OCI-LY1 (cell line): ENCODE data around the gene TGFB3.

Experiments
- H2AFZ ChIP-seq: fragments of 200-600 bp; sonication (generic), shearing (Covaris generic); 2 replicates; pipeline ENCODE4 v1.6.0; 2014; ENCODE audit warnings: antibody characterized with exemption, mild to moderate bottlenecking, low read length
- H3F3A ChIP-seq: fragments of 200-600 bp; sonication (generic), shearing (Covaris generic); 2 replicates; pipeline ENCODE4 v1.6.0; 2014; ENCODE audit warnings: mild to moderate bottlenecking, antibody characterized with exemption, low read length, moderate library complexity; ENCODE audit not compliant: insufficient read depth
- H3K27ac ChIP-seq: fragments of 200-600 bp; sonication (generic); 2 replicates; pipeline ENCODE4 v1.5.1; 2014; ENCODE audit warnings: low read length, mixed run types, mild to moderate bottlenecking, low read depth; ENCODE audit not compliant: poor library complexity, severe bottlenecking
- H3K27me3 ChIP-seq: fragments of 200-600 bp; sonication (generic); 2 replicates; pipeline ENCODE4 v1.6.0; 2014; ENCODE audit warnings: antibody characterized with exemption, mild to moderate bottlenecking, low read length, moderate library complexity; ENCODE audit not compliant: insufficient read depth
- H3K36me3 ChIP-seq: fragments of 200-600 bp; sonication (generic); 2 replicates; pipeline ENCODE4 v1.6.1; 2014; ENCODE audit warnings: mild to moderate bottlenecking, antibody characterized with exemption, low read length, moderate library complexity, mixed read lengths; ENCODE audit not compliant: insufficient read depth
- H3K4me1 ChIP-seq: fragments of 200-600 bp; sonication (generic); 2 replicates; pipeline ENCODE4 v1.5.1; 2014; ENCODE audit warnings: mild to moderate bottlenecking, low read length, moderate library complexity; ENCODE audit not compliant: insufficient read depth, severe bottlenecking
- H3K4me2 ChIP-seq: fragments of 200-600 bp; sonication (generic), shearing (Covaris generic); 2 replicates; pipeline ENCODE4 v1.6.1; 2014; ENCODE audit warnings: low read length
- H3K4me3 ChIP-seq: fragments of 200-600 bp; sonication (generic); 2 replicates; pipeline ENCODE4 v1.5.1; 2014; ENCODE audit warnings: low read length, low read depth, mild to moderate bottlenecking, mixed read lengths; ENCODE audit not compliant: poor library complexity, severe bottlenecking
- H3K79me2 ChIP-seq: fragments of 200-600 bp; shearing (Covaris generic); 2 replicates; pipeline ENCODE4 v1.6.1; 2016; ENCODE audit warnings: mixed run types, low read length, mixed read lengths; ENCODE audit not compliant: insufficient read depth
- H3K9ac ChIP-seq: fragments of 200-600 bp; sonication (generic), shearing (Covaris generic); 2 replicates; pipeline ENCODE4 v1.6.1; 2014; ENCODE audit warnings: mild to moderate bottlenecking, low read length, mixed read lengths
- H3K9me2 ChIP-seq: fragments of 200-600 bp; sonication (generic), shearing (Covaris generic); 2 replicates; pipeline ENCODE4 v1.6.1; 2014; ENCODE audit warnings: low read depth, mild to moderate bottlenecking, low read length, mixed read lengths
- H3K9me3 ChIP-seq: fragments of 200-600 bp; shearing (Covaris generic); 2 replicates; pipeline ENCODE4 v1.6.1; 2014; ENCODE audit warnings: low read length, mixed read lengths
- H4K20me1 ChIP-seq: fragments of 200-600 bp; sonication (generic), shearing (Covaris generic); 2 replicates; pipeline ENCODE4 v1.6.0; 2016; ENCODE audit warnings: mild to moderate bottlenecking, low read length; ENCODE audit not compliant: insufficient read depth
- EZH2 ChIP-seq: fragments of 200-600 bp; sonication (generic), shearing (Covaris generic); IDR thresholded peaks from 2 replicates; pipeline ENCODE4 v1.8.0; 2017; ENCODE audit warnings: borderline replicate concordance, mixed run types, mild to moderate bottlenecking, antibody characterized with exemption, low read length, moderate library complexity, mixed read lengths
- TF ChIP-seq, protein P1 (sequence below): fragments of 200-600 bp; sonication (generic), shearing (Covaris generic); IDR thresholded peaks from 2 replicates; pipeline ENCODE4 v1.5.1; 2017; ENCODE audit warnings: mild to moderate bottlenecking, antibody characterized with exemption, low read length, moderate library complexity, mixed read lengths

The TGFB3 gene

DNA sequence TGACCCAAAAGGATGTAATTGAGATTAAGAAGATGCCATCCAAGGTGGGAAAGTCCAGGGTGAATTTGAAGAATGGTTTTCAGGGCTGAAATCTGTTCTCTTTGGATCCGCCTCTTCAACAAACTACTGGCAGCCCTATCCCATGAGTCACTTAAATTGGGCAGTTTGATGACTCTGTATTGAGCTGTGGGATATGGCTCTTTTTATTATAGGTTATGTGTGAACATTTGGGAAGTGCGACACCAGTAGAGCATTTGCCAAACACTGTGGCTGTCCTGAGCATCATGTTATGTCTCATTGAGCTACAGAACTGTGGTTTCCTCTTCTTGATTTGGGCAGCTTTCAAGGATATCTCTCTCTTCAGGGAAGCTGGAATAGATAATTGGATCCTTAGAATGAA, 26.1 kb upstream of the TGFB3 start:
- no peaks in the 10 kb centered on the region for H3K27me3 ChIP-seq
- H3K4me2 ChIP-seq, result no peak overlapping the region

GRCh38 chr14:76007379-76007778, 25.6 kb upstream of the TGFB3 start:
- H3K9me3 ChIP-seq, result 0 out of 2 replicates have a peak, but pooled peaks cover 10% of the 10 kb centered on the region
- no peaks in the 10 kb centered on the region for H3K79me2 ChIP-seq
- TF ChIP-seq EZH2, result no peak
- TF ChIP-seq, protein P1, sequence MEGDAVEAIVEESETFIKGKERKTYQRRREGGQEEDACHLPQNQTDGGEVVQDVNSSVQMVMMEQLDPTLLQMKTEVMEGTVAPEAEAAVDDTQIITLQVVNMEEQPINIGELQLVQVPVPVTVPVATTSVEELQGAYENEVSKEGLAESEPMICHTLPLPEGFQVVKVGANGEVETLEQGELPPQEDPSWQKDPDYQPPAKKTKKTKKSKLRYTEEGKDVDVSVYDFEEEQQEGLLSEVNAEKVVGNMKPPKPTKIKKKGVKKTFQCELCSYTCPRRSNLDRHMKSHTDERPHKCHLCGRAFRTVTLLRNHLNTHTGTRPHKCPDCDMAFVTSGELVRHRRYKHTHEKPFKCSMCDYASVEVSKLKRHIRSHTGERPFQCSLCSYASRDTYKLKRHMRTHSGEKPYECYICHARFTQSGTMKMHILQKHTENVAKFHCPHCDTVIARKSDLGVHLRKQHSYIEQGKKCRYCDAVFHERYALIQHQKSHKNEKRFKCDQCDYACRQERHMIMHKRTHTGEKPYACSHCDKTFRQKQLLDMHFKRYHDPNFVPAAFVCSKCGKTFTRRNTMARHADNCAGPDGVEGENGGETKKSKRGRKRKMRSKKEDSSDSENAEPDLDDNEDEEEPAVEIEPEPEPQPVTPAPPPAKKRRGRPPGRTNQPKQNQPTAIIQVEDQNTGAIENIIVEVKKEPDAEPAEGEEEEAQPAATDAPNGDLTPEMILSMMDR, result no peak
- H3K4me3 ChIP-seq, result no peak overlapping the region
- no peaks in the 10 kb centered on the region for H3K4me1 ChIP-seq
- no peak overlapping the region for H3K27ac ChIP-seq
- H3K36me3 ChIP-seq, result peaks cover 14% of the 10 kb centered on the region
- H3K27me3 ChIP-seq, result no peaks in the 10 kb centered on the region
- H3K9me2 ChIP-seq, result no peaks in the 10 kb centered on the region
- H3K9ac ChIP-seq, result no peak overlapping the region
- H2AFZ ChIP-seq, result no peak overlapping the region
- H4K20me1 ChIP-seq, result no peaks in the 10 kb centered on the region
- no peak overlapping the region for H3K4me2 ChIP-seq
- H3F3A ChIP-seq, result no peaks in the 10 kb centered on the region

More for the DNA sequence above, 26.1 kb upstream of the TGFB3 start:
- Histone ChIP-seq H3K4me3 (no peak overlapping the region), H3K79me2 (no peaks in the 10 kb centered on the region), H2AFZ (no peak overlapping the region), H3K9ac (no peak overlapping the region), H3K9me2 (no peaks in the 10 kb centered on the region), H3K4me1 (no peaks in the 10 kb centered on the region), H3K36me3 (peaks cover 14% of the 10 kb centered on the region), H3K27ac (no peak overlapping the region), H3K9me3 (0 out of 2 replicates have a peak, but pooled peaks cover 10% of the 10 kb centered on the region), H4K20me1 (no peaks in the 10 kb centered on the region), H3F3A (no peaks in the 10 kb centered on the region)
- no peak for TF ChIP-seq EZH2
- TF ChIP-seq, protein P1, result no peak

GRCh38 chr14:76006253-76006652, 24.5 kb upstream of the TGFB3 start:
- no peak overlapping the region for H3K27ac ChIP-seq
- H3K9ac ChIP-seq, result no peak overlapping the region
- H3K36me3 ChIP-seq, result peaks cover 16% of the 10 kb centered on the region
- no peak overlapping the region for H2AFZ ChIP-seq
- H3F3A ChIP-seq, result no peaks in the 10 kb centered on the region
- H4K20me1 ChIP-seq, result no peaks in the 10 kb centered on the region
- TF ChIP-seq, protein P1, result no peak
- no peak for TF ChIP-seq EZH2
- no peaks in the 10 kb centered on the region for H3K79me2 ChIP-seq
- 0 out of 2 replicates have a peak, but pooled peaks cover 10% of the 10 kb centered on the region for H3K9me3 ChIP-seq
- no peaks in the 10 kb centered on the region for H3K4me1 ChIP-seq
- H3K27me3 ChIP-seq, result no peaks in the 10 kb centered on the region
- H3K4me2 ChIP-seq, result no peak overlapping the region
- H3K9me2 ChIP-seq, result no peaks in the 10 kb centered on the region
- no peak overlapping the region for H3K4me3 ChIP-seq
